ENCODE results near the gene FBXO40. TPM values are rescaled to one million over a fixed set of nuclear protein-coding genes. Genes with fewer than 3 reads are reported as not detected.
"Not testable (repeated sequence)": the region's sequence is repeated elsewhere in the genome, so short reads cannot be mapped to it uniquely, and the experiment has no call there.

The FBXO40 gene
- total RNA-seq, 2 experiments from 2014 or later, result not detected

GRCh38 chr3:121595765-121596406 lies 2.7 kb downstream of the FBXO40 start:
- DNase-seq, result no peak
- no peaks in the 10 kb centered on the region for H3K4me1 Mint-ChIP-seq
- H3K27ac Mint-ChIP-seq, result no peak overlapping the region
- no peaks in the 10 kb centered on the region for H3K36me3 Mint-ChIP-seq
- no peaks in the 10 kb centered on the region for H3K9me3 Mint-ChIP-seq
- H3K27me3 Mint-ChIP-seq, result no peaks in the 10 kb centered on the region
- H3K4me3 Mint-ChIP-seq, result no peak overlapping the region

- no peak for DNase-seq
- no peaks in the 10 kb centered on the region for H3K4me1 Mint-ChIP-seq
- no peaks in the 10 kb centered on the region for H3K36me3 Mint-ChIP-seq
- no peaks in the 10 kb centered on the region for H3K27me3 Mint-ChIP-seq
- no peaks in the 10 kb centered on the region for H3K9me3 Mint-ChIP-seq
- H3K4me3 Mint-ChIP-seq, result no peak overlapping the region
- H3K27ac Mint-ChIP-seq, result no peak overlapping the region
Observed at GRCh38 chr3:121598564-121598963, 5.4 kb downstream of the FBXO40 start.

- H3K4me1 Mint-ChIP-seq, H3K9me3 Mint-ChIP-seq, H3K36me3 Mint-ChIP-seq, H3K27me3 Mint-ChIP-seq, DNase-seq, H3K27ac Mint-ChIP-seq, H3K4me3 Mint-ChIP-seq: not testable (repeated sequence)
Observed at GRCh38 chr3:121599900-121600299, 6.7 kb downstream of the FBXO40 start.

- H3K27me3 Mint-ChIP-seq, result no peaks in the 10 kb centered on the region
Observed at GRCh38 chr3:121601212-121601812, 8.1 kb downstream of the FBXO40 start.

GRCh38 chr3:121604759-121605158 lies 11.6 kb downstream of the FBXO40 start:
- no peak for DNase-seq
- Mint-ChIP-seq H3K27ac (no peak overlapping the region), H3K27me3 (no peaks in the 10 kb centered on the region), H3K36me3 (no peaks in the 10 kb centered on the region), H3K4me1 (no peaks in the 10 kb centered on the region), H3K9me3 (no peaks in the 10 kb centered on the region), H3K4me3 (no peak overlapping the region)

More at GRCh38 chr3:121601212-121601812, 8.1 kb downstream of the FBXO40 start:
- Mint-ChIP-seq H3K9me3 (no peaks in the 10 kb centered on the region), H3K27ac (no peak overlapping the region), H3K4me1 (no peaks in the 10 kb centered on the region), H3K36me3 (no peaks in the 10 kb centered on the region), H3K4me3 (no peak overlapping the region)
- DNase-seq, result no peak

- H3K4me3 Mint-ChIP-seq, result no peak overlapping the region
- H3K36me3 Mint-ChIP-seq, result no peaks in the 10 kb centered on the region
- no peaks in the 10 kb centered on the region for H3K27me3 Mint-ChIP-seq
- DNase-seq, result no peak
- no peak overlapping the region for H3K27ac Mint-ChIP-seq
- no peaks in the 10 kb centered on the region for H3K4me1 Mint-ChIP-seq
- no peaks in the 10 kb centered on the region for H3K9me3 Mint-ChIP-seq
Observed at GRCh38 chr3:121606106-121606505, 12.9 kb downstream of the FBXO40 start.

- H3K27me3 Mint-ChIP-seq, result no peaks in the 10 kb centered on the region
- H3K36me3 Mint-ChIP-seq, result no peaks in the 10 kb centered on the region
- no peaks in the 10 kb centered on the region for H3K4me1 Mint-ChIP-seq
- no peak for DNase-seq
- no peak overlapping the region for H3K27ac Mint-ChIP-seq
- no peak overlapping the region for H3K4me3 Mint-ChIP-seq
- H3K9me3 Mint-ChIP-seq, result no peaks in the 10 kb centered on the region
Observed at GRCh38 chr3:121619691-121620090, 26.5 kb downstream of the FBXO40 start.

GRCh38 chr3:121621491-121621890 lies 28.3 kb downstream of the FBXO40 start:
- no peak overlapping the region for H3K4me3 Mint-ChIP-seq
- H3K36me3 Mint-ChIP-seq, result no peaks in the 10 kb centered on the region
- no peak for DNase-seq
- H3K4me1 Mint-ChIP-seq, result no peaks in the 10 kb centered on the region
- H3K27ac Mint-ChIP-seq, result no peak overlapping the region
- H3K27me3 Mint-ChIP-seq, result no peaks in the 10 kb centered on the region
- no peaks in the 10 kb centered on the region for H3K9me3 Mint-ChIP-seq

GRCh38 chr3:121624147-121624899 lies 31.1 kb downstream of the FBXO40 start:
- Mint-ChIP-seq H3K36me3 (peaks cover 3% of the 10 kb centered on the region), H3K27ac (no peak overlapping the region), H3K9me3 (no peaks in the 10 kb centered on the region), H3K4me1 (no peaks in the 10 kb centered on the region), H3K4me3 (no peak overlapping the region), H3K27me3 (no peaks in the 10 kb centered on the region)
- DNase-seq, result no peak

- Mint-ChIP-seq H3K36me3 (peaks cover 21% of the 10 kb centered on the region), H3K27me3 (no peaks in the 10 kb centered on the region), H3K9me3 (no peaks in the 10 kb centered on the region), H3K27ac (no peak overlapping the region), H3K4me3 (no peak overlapping the region), H3K4me1 (no peaks in the 10 kb centered on the region)
- DNase-seq, result no peak
Observed at GRCh38 chr3:121626495-121626894, 33.3 kb downstream of the FBXO40 start.

- Mint-ChIP-seq H3K4me1 (no peaks in the 10 kb centered on the region), H3K9me3 (no peaks in the 10 kb centered on the region), H3K27me3 (no peaks in the 10 kb centered on the region), H3K36me3 (peaks cover 26% of the 10 kb centered on the region), H3K4me3 (no peak overlapping the region), H3K27ac (no peak overlapping the region)
- no peak for DNase-seq
Observed at GRCh38 chr3:121627211-121627610, 34.0 kb downstream of the FBXO40 start.

GRCh38 chr3:121627622-121628021 lies 34.4 kb downstream of the FBXO40 start:
- no peak for DNase-seq
- Mint-ChIP-seq H3K36me3 (peaks cover 28% of the 10 kb centered on the region), H3K4me1 (no peaks in the 10 kb centered on the region), H3K27me3 (no peaks in the 10 kb centered on the region), H3K27ac (no peak overlapping the region), H3K9me3 (no peaks in the 10 kb centered on the region), H3K4me3 (no peak overlapping the region)

- peaks cover 35% of the 10 kb centered on the region for H3K36me3 Mint-ChIP-seq
- no peak overlapping the region for H3K4me3 Mint-ChIP-seq
- peak overlapping the region; percentile 56 for H3K27ac Mint-ChIP-seq
- no peaks in the 10 kb centered on the region for H3K4me1 Mint-ChIP-seq
- H3K9me3 Mint-ChIP-seq, result no peaks in the 10 kb centered on the region
- no peaks in the 10 kb centered on the region for H3K27me3 Mint-ChIP-seq
- DNase-seq, result no peak
Observed at GRCh38 chr3:121629601-121630000, 36.4 kb downstream of the FBXO40 start.

GRCh38 chr3:121630355-121630754 lies 37.2 kb downstream of the FBXO40 start:
- Mint-ChIP-seq H3K9me3 (no peaks in the 10 kb centered on the region), H3K27ac (peak overlapping the region; percentile 53), H3K36me3 (peaks cover 41% of the 10 kb centered on the region), H3K27me3 (no peaks in the 10 kb centered on the region), H3K4me3 (no peak overlapping the region), H3K4me1 (no peaks in the 10 kb centered on the region)
- DNase-seq, result no peak

- peaks cover 53% of the 10 kb centered on the region for H3K36me3 Mint-ChIP-seq
- H3K27ac Mint-ChIP-seq, result peak overlapping the region; percentile 65
- H3K9me3 Mint-ChIP-seq, result no peaks in the 10 kb centered on the region
- H3K27me3 Mint-ChIP-seq, result no peaks in the 10 kb centered on the region
- H3K4me1 Mint-ChIP-seq, result peaks cover 24% of the 10 kb centered on the region
- no peak overlapping the region for H3K4me3 Mint-ChIP-seq
- DNase-seq, result no peak
Observed at GRCh38 chr3:121637922-121638321, 44.7 kb downstream of the FBXO40 start.
